Measurements from ENCODE around the gene SYT15B.
"Not testable (repeated sequence)": the region's sequence is repeated elsewhere in the genome, so short reads cannot be mapped to it uniquely, and the experiment has no call there.

The SYT15B gene

DNA sequence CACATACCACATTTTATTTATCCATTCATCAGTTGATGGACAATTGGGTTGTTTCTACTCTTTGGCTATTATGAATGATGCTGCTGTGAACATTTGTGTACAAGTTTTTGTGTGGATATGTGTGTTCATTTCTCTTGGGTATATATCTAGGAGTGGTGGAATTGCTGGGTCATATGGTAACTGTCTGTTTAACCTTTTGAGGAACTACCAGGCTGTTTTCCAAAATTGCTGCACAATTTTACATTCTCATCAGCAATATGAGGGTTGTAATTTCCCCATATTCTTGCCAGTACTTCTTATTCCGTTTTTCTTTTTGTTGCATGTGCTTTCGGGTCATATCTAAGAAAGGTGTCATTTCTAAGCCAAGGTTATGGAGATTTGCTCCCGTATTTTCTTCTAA lies 38.3 kb downstream of the SYT15B start:
- DNase-seq: not testable (repeated sequence)

DNA sequence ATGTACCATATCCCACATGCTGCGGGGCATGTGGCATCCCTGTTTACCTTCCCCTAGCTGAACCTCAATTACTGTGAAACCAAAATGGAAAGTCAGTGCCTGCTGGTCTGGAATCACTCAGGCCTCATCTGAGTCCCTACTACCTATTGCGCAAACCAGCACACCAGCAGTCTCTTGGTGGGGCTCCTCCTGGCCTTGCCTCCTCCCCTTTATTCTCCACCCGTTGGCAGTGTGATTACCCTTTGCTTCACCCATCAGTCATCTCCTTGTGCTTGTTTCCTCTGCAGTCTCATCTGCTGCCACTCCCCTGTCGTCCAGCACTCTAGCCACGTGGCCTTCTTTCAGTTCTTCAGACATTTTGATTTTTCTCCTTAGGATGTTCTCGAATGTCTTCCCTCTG lies 39.3 kb downstream of the SYT15B start:
- not testable (repeated sequence) for DNase-seq

DNA sequence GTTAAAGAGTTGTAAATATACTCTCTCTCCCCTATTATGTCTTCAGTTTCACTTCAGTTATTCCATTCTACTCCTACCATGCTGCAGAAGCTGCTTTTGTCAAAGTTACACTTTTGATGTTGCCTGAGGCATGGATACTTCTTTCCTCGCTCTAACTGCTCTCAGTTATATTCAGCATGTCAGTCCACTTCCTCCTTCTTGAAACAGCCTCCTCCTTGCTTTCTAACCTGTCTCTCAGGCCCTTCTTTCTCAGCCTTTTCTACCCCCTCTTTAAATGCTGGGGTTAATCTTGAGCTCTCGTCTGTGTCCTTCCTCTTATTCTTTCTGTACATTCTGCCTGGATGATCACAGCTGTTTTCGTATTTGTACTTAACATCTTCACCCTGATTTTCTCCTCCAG lies 40.0 kb downstream of the SYT15B start:
- DNase-seq: not testable (repeated sequence)

DNA sequence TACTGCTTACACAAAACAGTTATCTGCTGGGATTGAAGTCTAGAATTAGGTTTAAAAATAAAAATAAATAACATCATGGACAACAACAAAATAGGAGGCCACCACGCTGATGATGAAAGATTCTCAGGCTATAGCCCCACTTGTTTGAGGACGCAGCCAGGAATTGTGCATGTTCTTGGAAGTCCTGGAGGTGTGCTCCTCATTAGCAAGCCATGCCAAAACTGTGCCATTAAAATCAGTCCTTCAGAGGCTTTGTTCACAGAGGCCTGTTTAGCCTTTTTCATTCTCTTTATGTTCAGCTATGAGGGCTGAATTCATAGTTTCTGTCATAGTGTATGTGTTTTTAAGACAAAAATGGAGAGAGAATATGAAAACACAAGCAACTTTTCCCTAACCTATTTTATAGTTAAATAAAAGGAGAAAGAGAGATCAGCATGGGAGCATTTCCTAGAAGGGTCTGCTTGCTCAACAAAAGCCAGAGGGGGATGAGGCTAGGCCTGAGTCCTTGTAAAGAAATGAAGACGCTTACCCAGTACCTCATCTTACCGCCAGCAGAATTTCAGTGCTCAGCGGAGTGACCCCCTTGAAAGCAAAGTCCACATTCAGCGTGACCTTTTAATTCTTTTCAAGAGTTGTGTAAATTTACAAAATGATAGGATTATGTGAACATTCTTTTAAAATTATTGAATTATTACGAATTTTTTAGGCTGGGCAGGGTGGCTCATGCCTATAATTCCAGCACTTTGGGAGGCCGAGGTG lies 46.2 kb downstream of the SYT15B start:
- not testable (repeated sequence) for DNase-seq
